DND-41 (cell line): ENCODE measurements around the gene SPDYE6.

Experiments used
- ATAC-seq: fragments of 200-7000 bp; cut with Tn5 transposase; 3 replicates; pipeline ENCODE4 v1.9.1; 2021; ENCODE audit warnings: low read depth; ENCODE audit not compliant: insufficient read depth
- DNase-seq: peaks from one replicate; pipeline ENCODE4 v3.0.0-alpha.2; 2020
- H2AFZ ChIP-seq: 2 replicates; pipeline ENCODE4 v1.6.0; 2012; ENCODE audit warnings: low read depth, low read length
- H3K27ac ChIP-seq: 2 replicates; pipeline ENCODE4 v1.5.1; 2012; ENCODE audit warnings: low read length, inconsistent platforms
- H3K27me3 ChIP-seq: fragments of 200-600 bp; sonication (generic); 2 replicates; pipeline ENCODE4 v1.6.0; 2012; ENCODE audit warnings: low read length, mild to moderate bottlenecking, inconsistent platforms; ENCODE audit not compliant: insufficient read depth, poor library complexity
- H3K36me3 ChIP-seq: 2 replicates; pipeline ENCODE4 v1.5.1; 2012; ENCODE audit warnings: low read length, inconsistent platforms; ENCODE audit not compliant: insufficient read depth
- H3K4me1 ChIP-seq: 2 replicates; pipeline ENCODE4 v1.5.1; 2012; ENCODE audit warnings: mild to moderate bottlenecking, low read length; ENCODE audit not compliant: insufficient read depth
- H3K4me2 ChIP-seq: 2 replicates; pipeline ENCODE4 v1.6.0; 2012; ENCODE audit warnings: mild to moderate bottlenecking, moderate library complexity, low read length, inconsistent platforms; ENCODE audit not compliant: insufficient read depth
- H3K4me3 ChIP-seq, 2 experiments: fragments of 200-600 bp in 1 of 2; shearing (Covaris generic) in 1 of 2; 2 replicates each; pipeline ENCODE4 v1.5.1; 2012 to 2016; ENCODE audit warnings: inconsistent platforms in 2 of 2, low read length in 2 of 2, mild to moderate bottlenecking in 2 of 2, low read depth in 1 of 2, moderate library complexity in 1 of 2
- H3K79me2 ChIP-seq: 2 replicates; pipeline ENCODE4 v1.6.0; 2012; ENCODE audit warnings: low read length, inconsistent platforms; ENCODE audit not compliant: insufficient read depth
- H3K9ac ChIP-seq: 2 replicates; pipeline ENCODE4 v1.6.0; 2012; ENCODE audit warnings: low read depth, mild to moderate bottlenecking, inconsistent platforms, low read length, moderate library complexity
- H3K9me3 ChIP-seq: 2 replicates; pipeline ENCODE4 v1.5.1; 2012; ENCODE audit warnings: low read length, moderate library complexity, mild to moderate bottlenecking, inconsistent platforms; ENCODE audit not compliant: insufficient read depth, severe bottlenecking
- H4K20me1 ChIP-seq: 2 replicates; pipeline ENCODE4 v1.6.0; 2012; ENCODE audit warnings: low read length; ENCODE audit not compliant: insufficient read depth
- EZH2 ChIP-seq: IDR thresholded peaks from 3 replicates; pipeline ENCODE4 v1.6.1; 2012; ENCODE audit warnings: borderline replicate concordance, low read depth, mild to moderate bottlenecking, moderate library complexity, low read length, inconsistent platforms; ENCODE audit not compliant: severe bottlenecking
- TF ChIP-seq, protein P1 (sequence below): IDR thresholded peaks from 2 replicates; pipeline ENCODE4 v1.5.1; 2012; ENCODE audit warnings: borderline replicate concordance, low read length, moderate library complexity, mild to moderate bottlenecking; ENCODE audit not compliant: poor library complexity, severe bottlenecking; ENCODE audit errors: extremely low read depth

The SPDYE6 gene

DNA sequence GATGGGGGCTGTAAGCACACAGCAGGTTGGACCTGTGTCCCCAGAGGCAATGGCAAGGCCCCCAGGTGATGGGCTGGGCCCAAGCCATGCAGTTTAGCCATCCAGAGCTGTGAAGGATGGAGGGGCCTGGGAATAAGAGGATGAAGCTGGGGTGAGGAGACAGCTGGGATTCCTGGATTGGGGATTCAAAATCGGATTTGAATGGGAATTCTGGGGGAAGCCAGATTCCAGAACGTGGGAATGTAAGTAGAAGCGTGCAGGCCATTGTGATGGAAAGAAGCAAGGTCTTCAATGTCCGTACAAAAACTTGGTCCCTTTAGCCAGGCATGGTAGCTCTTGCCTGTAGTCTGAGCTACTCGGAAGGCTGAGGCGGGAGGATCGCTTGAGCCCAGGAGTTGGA, 59.7 kb downstream of the SPDYE6 start:
- no peak overlapping the region for H3K27ac ChIP-seq
- H3K27me3 ChIP-seq = no peaks in the 10 kb centered on the region
- no peak overlapping the region for H3K4me2 ChIP-seq
- no peak overlapping the region for H3K4me3 ChIP-seq
- peaks cover 8% of the 10 kb centered on the region for H4K20me1 ChIP-seq
- no peak overlapping the region for H3K9ac ChIP-seq
- no peaks in the 10 kb centered on the region for H3K9me3 ChIP-seq
- TF ChIP-seq, protein P1, sequence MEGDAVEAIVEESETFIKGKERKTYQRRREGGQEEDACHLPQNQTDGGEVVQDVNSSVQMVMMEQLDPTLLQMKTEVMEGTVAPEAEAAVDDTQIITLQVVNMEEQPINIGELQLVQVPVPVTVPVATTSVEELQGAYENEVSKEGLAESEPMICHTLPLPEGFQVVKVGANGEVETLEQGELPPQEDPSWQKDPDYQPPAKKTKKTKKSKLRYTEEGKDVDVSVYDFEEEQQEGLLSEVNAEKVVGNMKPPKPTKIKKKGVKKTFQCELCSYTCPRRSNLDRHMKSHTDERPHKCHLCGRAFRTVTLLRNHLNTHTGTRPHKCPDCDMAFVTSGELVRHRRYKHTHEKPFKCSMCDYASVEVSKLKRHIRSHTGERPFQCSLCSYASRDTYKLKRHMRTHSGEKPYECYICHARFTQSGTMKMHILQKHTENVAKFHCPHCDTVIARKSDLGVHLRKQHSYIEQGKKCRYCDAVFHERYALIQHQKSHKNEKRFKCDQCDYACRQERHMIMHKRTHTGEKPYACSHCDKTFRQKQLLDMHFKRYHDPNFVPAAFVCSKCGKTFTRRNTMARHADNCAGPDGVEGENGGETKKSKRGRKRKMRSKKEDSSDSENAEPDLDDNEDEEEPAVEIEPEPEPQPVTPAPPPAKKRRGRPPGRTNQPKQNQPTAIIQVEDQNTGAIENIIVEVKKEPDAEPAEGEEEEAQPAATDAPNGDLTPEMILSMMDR = no peak
- TF ChIP-seq EZH2 = no peak
- no peaks in the 10 kb centered on the region for H3K36me3 ChIP-seq
- H3K79me2 ChIP-seq = no peaks in the 10 kb centered on the region
- H2AFZ ChIP-seq = no peak overlapping the region
- no peak for DNase-seq
- no peaks in the 10 kb centered on the region for H3K4me1 ChIP-seq
- ATAC-seq = no peak

DNA sequence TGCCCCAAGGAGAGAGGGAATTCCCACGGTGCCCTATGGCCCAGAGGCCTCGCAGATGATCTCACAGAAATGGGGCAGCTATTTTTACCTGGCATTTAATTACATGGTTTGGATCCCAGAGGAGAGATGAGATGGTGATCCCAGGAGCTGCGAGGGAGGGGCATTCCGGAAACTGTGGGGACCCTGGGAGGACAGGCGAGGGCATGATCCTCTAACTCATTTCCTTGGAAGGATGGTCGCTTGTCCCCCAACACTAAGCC, 60.1 kb downstream of the SPDYE6 start:
- DNase-seq (no peak), ATAC-seq (no peak)
- Histone ChIP-seq H3K4me3 (no peak overlapping the region), H3K9ac (no peak overlapping the region), H3K4me1 (no peaks in the 10 kb centered on the region), H3K36me3 (no peaks in the 10 kb centered on the region), H3K9me3 (no peaks in the 10 kb centered on the region), H3K79me2 (no peaks in the 10 kb centered on the region), H3K27ac (no peak overlapping the region), H4K20me1 (peaks cover 8% of the 10 kb centered on the region), H2AFZ (no peak overlapping the region), H3K27me3 (no peaks in the 10 kb centered on the region), H3K4me2 (no peak overlapping the region)
- no peak for TF ChIP-seq EZH2
- TF ChIP-seq, protein P1 = no peak
